ENCODE data around the gene PKD2L2.
"Not testable (repeated sequence)": the region's sequence is repeated elsewhere in the genome, so short reads cannot be mapped to it uniquely, and the experiment has no call there.

PKD2L2 gene

DNA sequence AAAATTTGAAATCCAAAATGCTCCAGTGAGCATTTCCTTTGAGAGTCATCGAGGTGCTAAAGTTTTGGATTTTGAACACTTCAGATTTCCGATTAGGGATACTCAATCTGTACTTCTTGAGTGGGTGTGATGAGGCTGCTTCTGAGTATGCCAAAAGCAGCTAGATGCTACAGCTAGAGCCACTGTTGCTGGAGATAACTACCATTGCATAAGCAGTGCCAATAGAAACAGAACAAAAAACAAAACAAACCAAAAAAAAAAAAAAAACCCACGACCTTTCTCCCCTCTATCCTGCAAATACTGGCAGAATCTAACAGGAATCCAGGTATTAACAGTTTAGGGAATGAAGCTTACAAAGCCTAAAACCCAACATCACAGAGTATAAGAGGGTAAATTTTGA lies 43.5 kb downstream of the PKD2L2 start:
- no peaks in the 10 kb centered on the region for H3K9me3 ChIP-seq (ENCODE audit: control insufficient read depth in 1 of 2, low read length in 2 of 2)
- no peak overlapping the region for H3K27ac ChIP-seq (ENCODE audit: low read length)
- H3K4me1 ChIP-seq (ENCODE audit: control insufficient read depth in 1 of 2, insufficient read depth in 2 of 2, low read length in 2 of 2): peaks cover 5 to 7% of the 10 kb centered on the region in 2 donors
- H3K27me3 ChIP-seq (ENCODE audit: low read depth, low read length): no peaks in the 10 kb centered on the region
- H3K36me3 ChIP-seq (ENCODE audit: control insufficient read depth in 1 of 2, insufficient read depth in 2 of 2, low read length in 2 of 2): peaks cover 0 to 7% of the 10 kb centered on the region in 2 donors
- no peak overlapping the region for H3K4me3 ChIP-seq (ENCODE audit: low read depth in 1 of 2, low read length in 2 of 2)

DNA sequence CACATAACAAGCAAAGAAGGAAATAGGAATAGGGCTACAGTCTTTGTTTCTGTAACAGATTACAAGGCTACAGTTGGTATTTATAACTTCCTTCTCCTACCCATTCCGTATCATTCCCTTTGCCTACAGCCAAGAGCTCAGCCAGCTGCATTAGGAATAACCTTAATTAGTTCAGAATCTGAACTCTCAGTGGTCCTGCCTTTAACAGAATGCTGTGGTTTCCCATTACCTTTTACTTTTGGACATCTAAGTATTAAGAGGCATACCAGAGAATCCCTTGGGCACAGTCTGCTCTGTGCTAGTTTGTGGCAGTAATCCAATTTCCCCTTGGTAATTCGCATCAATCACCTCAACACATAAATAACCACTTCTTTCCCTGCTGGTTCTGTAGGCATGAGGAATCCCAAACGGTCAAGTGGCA lies 44.2 kb downstream of the PKD2L2 start:
- Histone ChIP-seq H3K27ac (ENCODE audit: low read length) (no peak overlapping the region), H3K27me3 (ENCODE audit: low read depth, low read length) (no peaks in the 10 kb centered on the region), H3K9me3 (ENCODE audit: control insufficient read depth in 1 of 2, low read length in 2 of 2) (no peaks in the 10 kb centered on the region), H3K36me3 (ENCODE audit: control insufficient read depth in 1 of 2, insufficient read depth in 2 of 2, low read length in 2 of 2) (peaks cover 0 to 10% of the 10 kb centered on the region in 2 donors), H3K4me1 (ENCODE audit: control insufficient read depth in 1 of 2, insufficient read depth in 2 of 2, low read length in 2 of 2) (peaks cover 5 to 7% of the 10 kb centered on the region in 2 donors), H3K4me3 (ENCODE audit: low read depth in 1 of 2, low read length in 2 of 2) (no peak overlapping the region)

DNA sequence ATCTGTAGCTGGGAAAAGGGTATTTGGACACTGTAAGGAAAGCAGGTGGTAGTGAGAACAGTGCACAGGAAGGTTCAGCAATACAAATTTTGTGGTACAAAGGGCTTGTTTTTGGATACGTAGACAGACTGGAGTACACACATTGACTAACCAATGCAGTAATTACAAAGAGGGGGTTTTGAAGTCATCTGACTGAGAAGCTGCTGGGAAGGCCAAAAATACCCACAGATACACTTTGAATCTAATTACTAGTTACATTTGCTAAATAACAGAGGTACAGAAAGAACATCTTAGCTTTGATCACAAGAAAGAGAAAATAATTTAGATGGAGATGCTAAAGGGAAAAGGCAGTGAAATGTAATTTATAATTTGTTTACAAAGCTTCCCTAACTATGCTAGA lies 45.9 kb downstream of the PKD2L2 start:
- no peak overlapping the region for H3K27ac ChIP-seq (ENCODE audit: low read length)

DNA sequence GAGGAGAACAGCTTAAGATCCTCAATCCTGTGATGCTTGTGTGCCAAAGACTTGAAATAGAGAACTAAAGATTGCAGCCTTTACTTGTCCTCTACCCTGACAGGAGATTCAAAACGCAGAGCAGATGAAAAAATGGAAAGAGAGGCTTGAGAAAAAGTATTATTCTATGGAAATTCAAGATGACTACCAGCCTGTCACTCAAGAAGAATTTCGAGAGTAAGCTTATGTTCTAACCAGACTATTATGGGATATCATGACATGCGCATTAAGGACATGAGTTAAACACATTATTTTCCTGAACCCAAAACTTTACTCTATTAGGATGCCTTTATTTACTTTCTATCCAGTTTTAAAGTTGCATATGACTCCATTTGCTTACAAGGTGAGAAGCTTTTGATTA lies 46.4 kb downstream of the PKD2L2 start:
- Histone ChIP-seq H3K9me3 (ENCODE audit: control insufficient read depth in 1 of 2, low read length in 2 of 2) (no peaks in the 10 kb centered on the region), H3K4me1 (ENCODE audit: control insufficient read depth in 1 of 2, insufficient read depth in 2 of 2, low read length in 2 of 2) (peaks cover 5 to 7% of the 10 kb centered on the region in 2 donors), H3K36me3 (ENCODE audit: control insufficient read depth in 1 of 2, insufficient read depth in 2 of 2, low read length in 2 of 2) (peaks cover 22 to 31% of the 10 kb centered on the region in 2 donors), H3K27me3 (ENCODE audit: low read depth, low read length) (no peaks in the 10 kb centered on the region), H3K4me3 (ENCODE audit: low read depth in 1 of 2, low read length in 2 of 2) (no peak overlapping the region), H3K27ac (ENCODE audit: low read length) (no peak overlapping the region)

More for the DNA sequence above, 45.9 kb downstream of the PKD2L2 start:
- H3K36me3 ChIP-seq (ENCODE audit: control insufficient read depth in 1 of 2, insufficient read depth in 2 of 2, low read length in 2 of 2): peaks cover 17 to 26% of the 10 kb centered on the region in 2 donors
- no peaks in the 10 kb centered on the region for H3K9me3 ChIP-seq (ENCODE audit: control insufficient read depth in 1 of 2, low read length in 2 of 2)
- H3K27me3 ChIP-seq (ENCODE audit: low read depth, low read length): no peaks in the 10 kb centered on the region
- H3K4me3 ChIP-seq (ENCODE audit: low read depth in 1 of 2, low read length in 2 of 2): no peak overlapping the region
- peaks cover 5 to 7% of the 10 kb centered on the region in 2 donors for H3K4me1 ChIP-seq (ENCODE audit: control insufficient read depth in 1 of 2, insufficient read depth in 2 of 2, low read length in 2 of 2)

DNA sequence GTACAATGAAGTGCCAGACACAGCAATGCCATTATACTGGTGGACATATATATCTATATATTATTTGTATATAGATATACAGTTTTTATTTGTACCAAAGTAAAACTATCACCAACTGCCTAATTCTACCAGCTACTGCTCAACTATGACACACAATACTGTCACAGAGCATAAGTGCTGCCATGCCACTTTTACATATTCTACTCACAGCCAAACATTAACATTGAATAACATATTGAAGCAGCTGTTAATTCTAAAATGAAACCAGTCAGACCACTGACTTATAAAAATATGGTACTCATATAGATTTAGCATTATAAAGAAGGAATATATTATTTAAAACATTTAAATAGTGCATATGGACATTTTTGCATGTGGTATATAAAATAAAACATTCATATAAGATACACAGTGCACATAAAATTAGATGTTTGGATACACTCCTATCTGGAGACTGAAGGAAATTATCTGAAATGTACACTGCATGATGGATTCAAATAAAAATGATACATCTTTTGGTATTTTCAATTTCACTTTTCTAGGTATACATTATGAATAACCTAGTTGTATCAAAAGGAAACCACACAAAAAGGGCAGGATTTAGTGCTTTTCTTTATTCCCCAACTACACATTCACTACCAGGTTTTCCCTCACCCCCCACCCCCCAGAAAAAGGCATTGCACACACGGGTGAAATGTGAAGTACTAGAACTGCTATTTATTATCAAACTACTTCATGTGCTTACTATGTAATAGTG lies 48.9 kb downstream of the PKD2L2 start:
- peaks cover under 1 to 2% of the 10 kb centered on the region in 2 donors for H3K4me1 ChIP-seq (ENCODE audit: control insufficient read depth in 1 of 2, insufficient read depth in 2 of 2, low read length in 2 of 2)
- H3K27me3 ChIP-seq (ENCODE audit: low read depth, low read length): no peaks in the 10 kb centered on the region
- H3K27ac ChIP-seq (ENCODE audit: low read length): no peak overlapping the region
- no peak overlapping the region for H3K4me3 ChIP-seq (ENCODE audit: low read depth in 1 of 2, low read length in 2 of 2)
- H3K36me3 ChIP-seq (ENCODE audit: control insufficient read depth in 1 of 2, insufficient read depth in 2 of 2, low read length in 2 of 2): peaks cover 42 to 51% of the 10 kb centered on the region in 2 donors
- no peaks in the 10 kb centered on the region for H3K9me3 ChIP-seq (ENCODE audit: control insufficient read depth in 1 of 2, low read length in 2 of 2)

DNA sequence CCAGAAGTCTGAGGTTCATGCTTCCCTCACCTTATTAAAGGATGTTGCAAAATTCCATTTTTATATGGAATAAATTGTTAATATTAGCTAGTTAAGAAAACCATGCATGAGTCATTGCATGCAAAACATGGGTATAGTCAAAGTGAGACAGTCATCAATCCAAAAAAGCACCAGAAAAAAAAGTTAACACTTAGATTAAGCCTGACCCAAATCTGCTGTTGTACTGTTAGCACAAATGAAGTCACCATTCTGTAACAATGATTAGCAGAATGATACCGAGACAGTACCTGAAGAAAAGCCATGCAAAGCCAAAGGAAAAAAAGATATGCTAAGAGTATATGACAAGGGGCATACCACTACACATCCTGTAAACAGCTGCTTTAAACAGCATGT lies 49.5 kb downstream of the PKD2L2 start:
- Histone ChIP-seq H3K27ac (ENCODE audit: low read length) (no peak overlapping the region), H3K4me3 (ENCODE audit: low read depth in 1 of 2, low read length in 2 of 2) (no peak overlapping the region), H3K36me3 (ENCODE audit: control insufficient read depth in 1 of 2, insufficient read depth in 2 of 2, low read length in 2 of 2) (peaks cover 42 to 51% of the 10 kb centered on the region in 2 donors), H3K4me1 (ENCODE audit: control insufficient read depth in 1 of 2, insufficient read depth in 2 of 2, low read length in 2 of 2) (no peaks in the 10 kb centered on the region), H3K9me3 (ENCODE audit: control insufficient read depth in 1 of 2, low read length in 2 of 2) (no peaks in the 10 kb centered on the region), H3K27me3 (ENCODE audit: low read depth, low read length) (no peaks in the 10 kb centered on the region)

DNA sequence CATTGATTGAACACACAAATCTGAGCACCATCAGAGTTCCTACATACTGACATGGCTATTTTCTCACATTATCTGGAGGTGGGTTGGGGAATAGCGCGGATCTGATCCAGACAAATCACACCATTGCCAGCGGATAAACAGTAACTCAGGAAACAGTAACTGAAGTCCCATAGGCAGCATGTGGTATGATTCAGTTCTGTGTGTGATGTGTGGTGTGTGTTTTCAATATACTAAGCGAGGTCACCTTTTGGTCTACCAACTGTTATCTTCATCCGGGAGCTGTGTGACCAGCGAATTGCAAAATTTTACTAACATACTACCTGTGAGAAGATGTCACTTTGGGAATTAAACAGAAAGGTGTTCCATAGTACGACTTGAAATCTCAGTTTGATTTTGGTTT lies 50.1 kb downstream of the PKD2L2 start:
- Histone ChIP-seq H3K27ac (ENCODE audit: low read length) (no peak overlapping the region), H3K36me3 (ENCODE audit: control insufficient read depth in 1 of 2, insufficient read depth in 2 of 2, low read length in 2 of 2) (peaks cover 42 to 56% of the 10 kb centered on the region in 2 donors), H3K27me3 (ENCODE audit: low read depth, low read length) (no peaks in the 10 kb centered on the region), H3K4me3 (ENCODE audit: low read depth in 1 of 2, low read length in 2 of 2) (no peak overlapping the region), H3K9me3 (ENCODE audit: control insufficient read depth in 1 of 2, low read length in 2 of 2) (no peaks in the 10 kb centered on the region), H3K4me1 (ENCODE audit: control insufficient read depth in 1 of 2, insufficient read depth in 2 of 2, low read length in 2 of 2) (no peaks in the 10 kb centered on the region)

DNA sequence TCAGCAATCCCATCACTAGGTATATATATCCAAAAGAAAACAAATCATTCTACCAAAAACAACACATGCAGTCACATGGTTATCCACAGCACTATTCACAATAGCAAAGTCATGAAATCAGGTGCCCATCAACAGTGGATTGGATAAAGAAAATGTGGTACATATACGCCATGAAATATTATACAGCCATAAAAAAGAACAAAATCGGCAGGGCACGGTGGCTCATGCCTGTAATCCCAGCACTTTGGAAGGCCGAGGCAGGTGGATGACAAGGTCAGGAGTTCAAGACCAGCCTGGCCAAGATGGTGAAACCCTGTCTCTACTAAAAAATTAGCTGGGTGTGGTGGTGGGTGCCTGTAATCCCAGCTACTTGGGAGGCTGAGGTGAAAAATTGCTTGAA lies 55.0 kb downstream of the PKD2L2 start:
- H3K36me3 ChIP-seq (ENCODE audit: control insufficient read depth in 1 of 2, insufficient read depth in 2 of 2, low read length in 2 of 2): peaks cover 77 to 85% of the 10 kb centered on the region in 2 donors
- H3K27ac ChIP-seq (ENCODE audit: low read length); H3K9me3 ChIP-seq (ENCODE audit: control insufficient read depth in 1 of 2, low read length in 2 of 2); H3K27me3 ChIP-seq (ENCODE audit: low read depth, low read length); H3K4me1 ChIP-seq (ENCODE audit: control insufficient read depth in 1 of 2, insufficient read depth in 2 of 2, low read length in 2 of 2); H3K4me3 ChIP-seq (ENCODE audit: low read depth in 1 of 2, low read length in 2 of 2): not testable (repeated sequence)

DNA sequence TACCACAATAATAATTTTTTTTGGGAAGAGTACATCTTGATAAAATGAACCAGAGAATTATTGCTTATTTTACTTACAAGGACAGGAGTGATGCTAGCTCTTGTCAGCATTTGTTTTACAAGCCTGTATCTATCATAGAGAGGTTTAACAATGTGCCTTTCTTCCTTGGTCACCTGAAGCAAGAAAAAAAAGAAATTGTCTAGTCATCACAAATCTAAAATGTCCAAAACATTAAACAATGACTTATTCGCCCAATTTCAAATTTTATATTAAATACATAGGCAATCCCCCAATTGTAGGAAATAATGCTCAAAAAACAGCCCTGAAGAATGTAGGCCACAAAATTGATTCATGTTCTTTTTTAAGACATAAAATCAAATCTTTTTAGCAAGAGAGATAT lies 56.6 kb downstream of the PKD2L2 start:
- H3K9me3 ChIP-seq (ENCODE audit: control insufficient read depth in 1 of 2, low read length in 2 of 2): no peaks in the 10 kb centered on the region
- no peak overlapping the region for H3K4me3 ChIP-seq (ENCODE audit: low read depth in 1 of 2, low read length in 2 of 2)
- H3K27ac ChIP-seq (ENCODE audit: low read length): no peak overlapping the region
- no peaks in the 10 kb centered on the region for H3K27me3 ChIP-seq (ENCODE audit: low read depth, low read length)
- H3K36me3 ChIP-seq (ENCODE audit: control insufficient read depth in 1 of 2, insufficient read depth in 2 of 2, low read length in 2 of 2): peaks cover 63 to 70% of the 10 kb centered on the region in 2 donors
- H3K4me1 ChIP-seq (ENCODE audit: control insufficient read depth in 1 of 2, insufficient read depth in 2 of 2, low read length in 2 of 2): no peaks in the 10 kb centered on the region

DNA sequence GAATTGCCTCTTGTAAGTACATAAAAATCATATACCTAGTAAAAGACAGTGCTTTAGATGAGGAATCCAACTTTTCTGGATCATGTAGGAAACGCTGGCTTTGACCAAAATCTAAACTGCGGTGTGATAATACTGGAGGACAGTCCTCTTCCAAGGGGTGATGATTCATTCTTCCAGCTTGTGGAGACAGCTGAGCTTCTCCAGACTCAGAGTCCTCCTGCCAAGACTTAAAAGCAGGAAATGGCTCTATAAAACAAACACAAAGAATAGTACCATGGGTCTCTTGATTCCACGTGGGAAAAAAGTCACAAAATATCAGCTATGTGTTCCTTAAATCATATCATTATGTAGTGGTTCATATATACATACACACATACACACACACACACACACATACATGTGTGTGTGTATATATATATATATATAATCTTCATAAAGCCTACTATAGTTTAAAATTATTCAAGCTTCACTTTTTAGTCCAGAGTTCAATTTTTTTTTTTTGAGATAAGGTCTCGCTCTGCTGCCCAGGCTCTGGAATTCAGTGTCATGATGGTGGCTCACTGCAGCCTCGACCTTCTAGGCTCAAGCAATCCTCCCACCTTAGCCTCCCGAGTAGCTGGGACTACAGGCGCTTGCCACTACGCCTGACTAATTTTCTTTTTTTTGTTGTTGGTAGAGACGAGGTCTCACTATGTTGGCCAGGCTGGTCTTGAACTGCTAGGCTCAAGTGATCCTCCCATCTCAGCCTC lies 65.0 kb downstream of the PKD2L2 start:
- Histone ChIP-seq H3K27ac (ENCODE audit: low read length) (peak overlapping the region; percentile 16), H3K36me3 (ENCODE audit: control insufficient read depth in 1 of 2, insufficient read depth in 2 of 2, low read length in 2 of 2) (peaks cover 6 to 27% of the 10 kb centered on the region in 2 donors), H3K27me3 (ENCODE audit: low read depth, low read length) (no peaks in the 10 kb centered on the region), H3K4me3 (ENCODE audit: low read depth in 1 of 2, low read length in 2 of 2) (no peak overlapping the region), H3K4me1 (ENCODE audit: control insufficient read depth in 1 of 2, insufficient read depth in 2 of 2, low read length in 2 of 2) (peaks cover 7 to 12% of the 10 kb centered on the region in 2 donors), H3K9me3 (ENCODE audit: control insufficient read depth in 1 of 2, low read length in 2 of 2) (no peaks in the 10 kb centered on the region)

DNA sequence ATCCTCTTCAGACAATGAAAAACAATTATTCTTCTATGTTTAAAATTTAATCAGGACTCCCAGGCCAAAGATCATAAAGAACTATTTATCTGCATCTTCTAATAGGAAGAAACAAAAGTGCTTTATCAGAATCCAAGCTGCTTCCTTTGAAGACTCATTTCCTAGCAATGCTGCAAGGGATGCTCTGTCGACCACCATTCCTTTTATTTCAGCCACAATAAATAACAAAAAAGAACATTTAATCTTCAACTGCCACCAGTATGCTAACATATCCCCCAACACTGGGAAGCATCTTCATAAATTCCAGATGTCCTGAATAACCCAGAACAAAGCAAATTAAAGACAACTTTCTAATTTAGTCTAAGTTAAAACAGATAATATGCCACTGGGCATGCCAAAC lies 68.7 kb downstream of the PKD2L2 start:
- Histone ChIP-seq H3K4me1 (ENCODE audit: control insufficient read depth in 1 of 2, insufficient read depth in 2 of 2, low read length in 2 of 2) (peaks cover 7 to 8% of the 10 kb centered on the region in 2 donors), H3K4me3 (ENCODE audit: low read depth in 1 of 2, low read length in 2 of 2) (no peak overlapping the region), H3K27me3 (ENCODE audit: low read depth, low read length) (no peaks in the 10 kb centered on the region), H3K36me3 (ENCODE audit: control insufficient read depth in 1 of 2, insufficient read depth in 2 of 2, low read length in 2 of 2) (peaks cover 1 to 31% of the 10 kb centered on the region in 2 donors), H3K9me3 (ENCODE audit: control insufficient read depth in 1 of 2, low read length in 2 of 2) (no peaks in the 10 kb centered on the region), H3K27ac (ENCODE audit: low read length) (no peak overlapping the region)

Data from muscle layer of duodenum (tissue), 2 donors.